A673 (cell line): Measurements from ENCODE around the gene GRHPR. TPM values are rescaled to one million over a fixed set of nuclear protein-coding genes. Genes with fewer than 3 reads are reported as not detected.
A peak's percentile ranks its signal among the peaks of the same experiment; 100 is the strongest.

ENCODE experiments used
- BruUV-seq: library from RNA; stranded (reverse); fragments of 400-500 nt; replicated peaks from 2 replicates; lab custom pipeline; 2021; lab: Mats Ljungman, UMichigan
- CTCF ChIA-PET: fragments of 300-600 bp; sonication (Branson Sonifier 250); formaldehyde crosslinking; loops from one replicate; lab custom pipeline; 2022; ENCODE audit warnings: antibody characterized with exemption; lab: Charles Lee
- POLR2A ChIA-PET: fragments of 300-600 bp; sonication (Branson Sonifier 250); formaldehyde crosslinking; loops from one replicate; lab custom pipeline; 2022; ENCODE audit warnings: antibody characterized with exemption; ENCODE audit not compliant: low non-redundant PET; lab: Charles Lee
- DNase-seq: peaks from one replicate; pipeline ENCODE4 v3.0.0-alpha.2; 2015; ENCODE audit warnings: low spot score
- H3K27ac ChIP-seq: fragments of 200-600 bp; sonication (generic); 2 replicates; pipeline ENCODE4 v1.5.1; 2016; ENCODE audit warnings: mixed run types, low read depth, mild to moderate bottlenecking, mixed read lengths, antibody characterized with exemption, low read length; ENCODE audit not compliant: poor library complexity, severe bottlenecking
- H3K27me3 ChIP-seq: fragments of 200-600 bp; sonication (generic); replicated peaks from 2 replicates; pipeline ENCODE4 v1.6.1; 2017; ENCODE audit warnings: mixed run types, low read depth, mild to moderate bottlenecking, mixed read lengths, antibody characterized with exemption, low read length; ENCODE audit not compliant: insufficient read depth, poor library complexity
- H3K36me3 ChIP-seq: fragments of 200-600 bp; sonication (generic); 2 replicates; pipeline ENCODE4 v1.6.1; 2016; ENCODE audit warnings: mixed run types, mild to moderate bottlenecking, mixed read lengths, antibody characterized with exemption, low read length; ENCODE audit not compliant: insufficient read depth, poor library complexity, severe bottlenecking
- H3K4me1 ChIP-seq: fragments of 200-600 bp; sonication (generic); 2 replicates; pipeline ENCODE4 v1.6.1; 2017; ENCODE audit warnings: mixed run types, mild to moderate bottlenecking, mixed read lengths, antibody characterized with exemption, low read length; ENCODE audit not compliant: insufficient read depth, poor library complexity, severe bottlenecking
- H3K4me3 ChIP-seq: fragments of 200-600 bp; sonication (generic); 2 replicates; pipeline ENCODE4 v1.5.1; 2016; ENCODE audit warnings: low read depth, mixed run types, mild to moderate bottlenecking, mixed read lengths, low read length; ENCODE audit not compliant: poor library complexity, severe bottlenecking
- H3K9me3 ChIP-seq: fragments of 200-600 bp; sonication (generic); 2 replicates; pipeline ENCODE4 v1.6.1; 2016; ENCODE audit warnings: mixed run types, low read depth, mild to moderate bottlenecking, mixed read lengths, antibody characterized with exemption, low read length; ENCODE audit not compliant: poor library complexity, severe bottlenecking
- CTCF ChIP-seq: fragments of 300-800, 200-600 bp; sonication (generic); conservative IDR thresholded peaks from 2 replicates; pipeline ENCODE4 v1.5.1; 2017; ENCODE audit warnings: low read depth, mild to moderate bottlenecking, antibody characterized with exemption, low read length, moderate library complexity, mixed read lengths
- EZH2 ChIP-seq: fragments of 200-600 bp; sonication (generic); IDR thresholded peaks from 2 replicates; pipeline ENCODE4 v1.6.1; 2017; ENCODE audit warnings: borderline replicate concordance, low read depth, mild to moderate bottlenecking, mixed read lengths, antibody characterized with exemption, low read length; ENCODE audit not compliant: poor library complexity, severe bottlenecking
- intact Hi-C: fragments of 100-400 bp; cut with micrococcal nuclease; formaldehyde crosslinking; loops from one replicate; pipeline ENCODE4 v1.10.0; 2022; ENCODE audit not compliant: unreplicated experiment
- total RNA-seq: library from RNA; stranded (reverse); gene quantifications from 2 replicates; pipeline ENCODE4 v1.2.3, GENCODE V29; 2021

Gene GRHPR
- total RNA-seq, 1 experiment from 2014 or later = 102 TPM

GRCh38 chr9:37464426-37465248 is 42.1 kb downstream of the GRHPR start:
- Histone ChIP-seq H3K36me3 (no peaks in the 10 kb centered on the region), H3K4me3 (peak overlapping the region; percentile 98), H3K4me1 (peaks cover 24% of the 10 kb centered on the region), H3K9me3 (no peaks in the 10 kb centered on the region), H3K27me3 (no peaks in the 10 kb centered on the region), H3K27ac (peak overlapping the region; percentile 93)
- no peak for TF ChIP-seq CTCF
- no peak for TF ChIP-seq EZH2
- POLR2A ChIA-PET = interaction anchor here (0.6 to 0.7 kb wide), 2 partner anchors 15 to 299 kb away, joined by 3 read pairs; no protein-coding TSS in a partner anchor
- BruUV-seq = TSS peak; percentile 47
- intact Hi-C loops = no loop called here
- peak; percentile 81 for DNase-seq
- CTCF ChIA-PET = no interaction called here

GRCh38 chr9:37465249-37466036 is 42.9 kb downstream of the GRHPR start, which contains the start of gene ZBTB5:
ZBTB5 (minus strand) TSS chr9:37465450; CDS start chr9:37442551, 22,899 bp downstream.
- peak within 1 kb of the TSS; percentile 93 for H3K27ac ChIP-seq
- intact Hi-C loops = no loop called here
- POLR2A ChIA-PET = interaction anchor here (0.6 to 0.7 kb wide), 2 partner anchors 16 to 298 kb away, joined by 3 read pairs; no protein-coding TSS in a partner anchor

More at GRCh38 chr9:37465249-37466036, 42.9 kb downstream of the GRHPR start, which contains the start of gene ZBTB5:
- TF ChIP-seq CTCF = no peak
- TF ChIP-seq EZH2 = no peak
- Histone ChIP-seq H3K4me3 (peak within 1 kb of the TSS; percentile 98), H3K27me3 (no peaks in the 10 kb centered on the region), H3K4me1 (peaks cover 24% of the 10 kb centered on the region), H3K9me3 (no peaks in the 10 kb centered on the region), H3K36me3 (no peaks in the 10 kb centered on the region)
- BruUV-seq = no TSS peak
- CTCF ChIA-PET = no interaction called here
- DNase-seq = peak; percentile 99
